ENCODE data around the gene NAT14.

DNA sequence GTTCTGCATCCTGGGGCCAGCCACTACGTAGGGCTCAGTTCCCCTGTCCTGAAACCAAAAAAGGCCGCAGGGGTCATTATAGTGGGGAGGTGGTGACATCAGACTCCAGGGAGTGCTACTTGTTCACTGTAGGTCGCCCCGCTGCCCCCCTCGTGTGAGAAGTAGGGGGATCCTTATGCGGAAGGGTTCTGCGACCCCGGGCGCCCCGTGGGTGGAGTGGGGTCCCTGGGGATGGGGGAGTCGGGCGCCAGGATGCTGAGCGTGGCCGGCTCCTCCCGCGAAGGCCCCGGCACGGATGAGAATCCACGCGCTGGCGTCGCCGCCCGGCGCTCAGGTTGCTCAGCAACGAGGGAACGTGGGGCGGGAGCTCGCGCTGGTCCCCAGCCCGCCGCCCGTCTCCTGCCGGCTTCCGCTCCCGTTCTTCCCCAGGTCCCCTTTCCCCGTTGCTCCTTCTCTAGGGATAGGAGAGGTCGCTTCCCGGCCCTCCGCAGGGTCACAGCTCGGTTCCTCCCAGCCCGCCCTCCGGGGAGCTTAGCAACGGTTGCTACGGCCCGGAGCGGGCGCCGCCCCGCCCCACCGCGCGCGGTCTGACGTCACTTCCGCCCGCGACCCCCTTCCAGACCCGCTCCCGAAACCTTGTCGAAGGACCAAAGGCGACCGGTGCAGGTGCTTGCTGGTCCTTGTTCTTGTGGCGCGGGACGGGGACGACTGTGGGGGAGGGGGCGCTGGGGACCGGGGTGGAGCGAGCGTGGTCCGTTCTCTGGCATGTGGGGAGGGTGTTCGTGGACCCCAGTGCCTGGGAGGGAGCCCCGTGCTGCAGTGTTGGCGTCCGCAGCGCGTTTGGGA is at the start of gene NAT14:
- TF ChIP-seq POLR2A (IDR thresholded peaks at IDR 0.05): peak in 1 of 2 donors; percentile 32
- TF ChIP-seq, protein P1, sequence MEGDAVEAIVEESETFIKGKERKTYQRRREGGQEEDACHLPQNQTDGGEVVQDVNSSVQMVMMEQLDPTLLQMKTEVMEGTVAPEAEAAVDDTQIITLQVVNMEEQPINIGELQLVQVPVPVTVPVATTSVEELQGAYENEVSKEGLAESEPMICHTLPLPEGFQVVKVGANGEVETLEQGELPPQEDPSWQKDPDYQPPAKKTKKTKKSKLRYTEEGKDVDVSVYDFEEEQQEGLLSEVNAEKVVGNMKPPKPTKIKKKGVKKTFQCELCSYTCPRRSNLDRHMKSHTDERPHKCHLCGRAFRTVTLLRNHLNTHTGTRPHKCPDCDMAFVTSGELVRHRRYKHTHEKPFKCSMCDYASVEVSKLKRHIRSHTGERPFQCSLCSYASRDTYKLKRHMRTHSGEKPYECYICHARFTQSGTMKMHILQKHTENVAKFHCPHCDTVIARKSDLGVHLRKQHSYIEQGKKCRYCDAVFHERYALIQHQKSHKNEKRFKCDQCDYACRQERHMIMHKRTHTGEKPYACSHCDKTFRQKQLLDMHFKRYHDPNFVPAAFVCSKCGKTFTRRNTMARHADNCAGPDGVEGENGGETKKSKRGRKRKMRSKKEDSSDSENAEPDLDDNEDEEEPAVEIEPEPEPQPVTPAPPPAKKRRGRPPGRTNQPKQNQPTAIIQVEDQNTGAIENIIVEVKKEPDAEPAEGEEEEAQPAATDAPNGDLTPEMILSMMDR (IDR thresholded peaks at IDR 0.05): no peak
